Raji (cell line): ENCODE measurements around the gene FAM236C.
"Not testable (repeated sequence)": the region's sequence is repeated elsewhere in the genome, so short reads cannot be mapped to it uniquely, and the experiment has no call there.

Source experiments
- POLR2A ChIP-seq: IDR thresholded peaks from 2 replicates; pipeline ENCODE4 v1.6.1; 2011; ENCODE audit warnings: low read depth, low read length, control low read depth; ENCODE audit not compliant: insufficient read depth

Gene FAM236C

GRCh38 chrX:72912315-72912714 lies at the start of gene FAM236C:
Gene FAM236C (plus strand): TSS chrX:72912615. CDS start chrX:72912715, 100 bp downstream.
- not testable (repeated sequence) for TF ChIP-seq POLR2A

- not testable (repeated sequence) for TF ChIP-seq POLR2A
These were observed 25.5 kb downstream of the FAM236C start, which contains the start of gene FAM236A for GRCh38 chrX:72937906-72938305. Gene FAM236A (plus strand): TSS chrX:72938206. CDS start chrX:72938263, 57 bp downstream.

GRCh38 chrX:72943819-72944169 lies 31.4 kb downstream of the FAM236C start, which contains the start of gene DMRTC1:
Gene DMRTC1 (minus strand): TSS chrX:72943837. CDS start chrX:72875694, 68,143 bp downstream.
- TF ChIP-seq POLR2A: not testable (repeated sequence)
